Airway epithelial cell (primary cell): ENCODE measurements around the gene SLC6A8. TPM values are rescaled to one million over a fixed set of nuclear protein-coding genes. Genes with fewer than 3 reads are reported as not detected.

ENCODE experiments used
- total RNA-seq: library from RNA; depleted of rRNA; stranded (reverse); fragments of >200 nt; gene quantifications from 2 replicates; pipeline ENCODE4 v1.2.3, GENCODE V29; 2015

The SLC6A8 gene
- total RNA-seq = 47.9 and 56.6 TPM in 2 replicates

DNA sequence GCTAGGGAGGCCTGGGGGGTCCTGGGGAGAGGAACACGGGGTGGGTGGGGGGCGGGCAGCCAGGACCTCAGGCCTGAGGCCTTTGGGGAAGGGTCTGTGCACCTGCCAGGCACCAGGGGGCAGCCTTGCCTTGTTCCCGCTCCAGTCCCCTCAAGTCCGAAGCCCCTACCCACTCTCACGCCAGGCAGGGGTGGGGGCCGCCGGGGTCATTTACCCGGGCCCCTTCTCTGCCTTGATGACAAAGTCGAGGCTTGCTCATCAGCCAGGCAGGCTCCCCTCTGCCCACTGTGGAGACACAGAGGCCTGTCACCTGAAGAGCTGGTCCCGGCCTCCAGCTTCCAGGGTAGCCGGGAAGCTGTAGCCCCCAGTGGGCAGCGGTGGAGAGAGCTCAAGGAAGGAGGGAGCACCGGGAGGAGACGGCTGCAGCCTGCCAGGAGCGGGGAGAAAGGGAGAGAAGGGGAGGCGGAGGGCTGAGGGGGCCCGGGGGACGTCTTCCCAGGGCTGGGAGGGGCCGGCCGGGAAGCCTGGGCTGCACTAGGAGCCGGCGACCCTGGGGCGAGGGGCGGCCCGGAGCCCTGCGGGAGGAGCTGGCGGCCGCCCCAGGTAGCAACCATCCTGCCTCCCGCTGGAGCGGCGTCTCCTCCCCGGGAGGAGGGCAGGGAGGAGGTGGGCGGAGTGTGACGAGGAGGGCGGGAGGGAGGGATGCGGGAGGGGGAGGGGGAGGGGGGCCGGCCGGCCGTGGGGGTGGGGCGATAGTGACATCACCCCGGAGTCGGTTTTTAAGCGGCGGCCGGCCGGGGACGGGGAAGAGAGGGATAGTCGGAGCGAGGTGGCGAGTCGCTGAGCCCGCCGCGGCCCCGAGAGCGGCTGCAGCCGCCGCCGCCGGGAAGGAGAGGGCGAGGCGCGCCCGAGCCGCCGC is at the start of gene SLC6A8:
TSS of gene SLC6A8 (plus strand) at position 806 of the 919 bp plus-strand sequence. CDS start 649 bp downstream, outside the sequence.

DNA sequence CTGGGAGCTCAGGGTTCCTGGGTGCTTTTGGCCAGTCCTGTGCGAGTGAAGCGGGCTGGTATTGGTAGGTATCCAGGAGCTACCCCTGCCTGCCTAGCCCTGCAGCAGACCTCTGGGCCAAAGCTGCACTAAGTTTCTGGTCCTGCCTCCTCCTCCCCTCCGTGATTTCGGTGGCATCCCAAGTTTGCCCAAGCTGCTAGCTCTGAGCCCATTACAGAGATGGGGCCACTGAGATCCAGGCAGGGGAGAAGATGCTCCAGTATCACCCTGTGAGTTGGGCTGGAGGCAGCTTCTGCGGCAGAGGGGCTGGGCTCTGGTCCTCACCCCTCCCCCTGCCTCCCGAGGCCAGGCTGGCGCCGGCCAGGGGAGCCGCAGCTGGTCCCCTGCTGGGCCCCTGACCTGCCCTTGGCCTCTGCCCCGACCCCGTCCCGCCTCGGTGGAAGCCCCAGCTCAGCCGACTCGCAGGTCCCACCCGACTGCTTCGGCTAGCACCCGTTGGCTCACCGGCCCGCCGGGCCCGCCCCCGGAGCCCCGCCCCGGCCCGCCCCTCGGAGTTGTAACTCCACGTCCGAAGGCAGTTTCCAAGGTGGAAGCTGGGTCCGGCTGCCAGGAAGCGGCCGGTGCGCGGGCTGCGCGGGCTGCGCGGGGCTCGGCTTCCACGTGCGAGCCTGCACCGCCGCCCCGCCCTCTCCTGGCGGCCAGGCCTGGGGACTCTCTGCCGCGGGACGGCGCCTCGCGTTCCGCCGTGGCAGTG is 40.9 kb upstream of the SLC6A8 start, which contains the start of gene DUSP9:
TSS of gene DUSP9 (plus strand) at position 584 of the 754 bp plus-strand sequence. CDS start 751 bp downstream, outside the sequence.

DNA sequence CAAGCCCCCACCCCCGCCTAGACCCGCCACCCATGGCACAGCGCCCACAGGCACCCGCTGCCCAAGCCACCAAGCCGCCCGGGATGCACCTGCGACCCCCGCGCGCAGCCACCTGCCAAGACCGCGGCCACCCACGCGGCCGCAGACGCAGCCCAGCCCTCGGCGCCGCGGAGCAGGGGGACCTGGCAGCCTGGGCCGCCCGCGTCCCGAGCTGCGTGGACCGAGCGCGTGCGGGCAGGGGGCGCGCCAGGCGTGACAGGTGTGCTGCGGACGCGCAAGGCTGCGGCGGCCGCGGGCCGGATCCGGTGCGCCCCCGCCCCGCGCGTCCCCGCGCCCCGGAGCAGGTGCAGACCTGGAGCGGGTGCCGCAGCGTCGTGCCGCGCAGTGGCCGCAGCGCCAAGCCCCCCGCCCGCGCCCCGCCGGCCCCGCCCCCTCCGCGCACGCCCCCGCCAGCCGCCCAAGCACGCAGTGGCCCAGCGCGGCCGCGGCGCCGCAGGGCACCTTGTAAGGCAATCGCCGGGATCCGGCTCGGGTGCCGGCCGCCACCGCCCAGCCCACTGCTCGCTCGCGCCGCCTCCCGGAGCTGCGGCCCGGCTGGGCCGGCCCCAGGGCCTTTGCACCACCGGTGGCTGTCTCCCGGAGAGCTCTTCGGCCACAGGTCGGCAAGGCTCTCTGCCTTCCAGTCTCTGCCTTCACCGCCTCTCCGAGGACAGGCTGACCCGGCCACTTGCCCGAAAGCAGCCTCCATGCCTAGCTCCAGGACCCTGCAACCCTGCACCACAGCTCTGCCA is 14.1 kb upstream of the SLC6A8 start, which contains the start of gene PNCK:
TSS of gene PNCK (minus strand) at position 386 of the 791 bp plus-strand sequence. CDS start 737 bp downstream, outside the sequence.

DNA sequence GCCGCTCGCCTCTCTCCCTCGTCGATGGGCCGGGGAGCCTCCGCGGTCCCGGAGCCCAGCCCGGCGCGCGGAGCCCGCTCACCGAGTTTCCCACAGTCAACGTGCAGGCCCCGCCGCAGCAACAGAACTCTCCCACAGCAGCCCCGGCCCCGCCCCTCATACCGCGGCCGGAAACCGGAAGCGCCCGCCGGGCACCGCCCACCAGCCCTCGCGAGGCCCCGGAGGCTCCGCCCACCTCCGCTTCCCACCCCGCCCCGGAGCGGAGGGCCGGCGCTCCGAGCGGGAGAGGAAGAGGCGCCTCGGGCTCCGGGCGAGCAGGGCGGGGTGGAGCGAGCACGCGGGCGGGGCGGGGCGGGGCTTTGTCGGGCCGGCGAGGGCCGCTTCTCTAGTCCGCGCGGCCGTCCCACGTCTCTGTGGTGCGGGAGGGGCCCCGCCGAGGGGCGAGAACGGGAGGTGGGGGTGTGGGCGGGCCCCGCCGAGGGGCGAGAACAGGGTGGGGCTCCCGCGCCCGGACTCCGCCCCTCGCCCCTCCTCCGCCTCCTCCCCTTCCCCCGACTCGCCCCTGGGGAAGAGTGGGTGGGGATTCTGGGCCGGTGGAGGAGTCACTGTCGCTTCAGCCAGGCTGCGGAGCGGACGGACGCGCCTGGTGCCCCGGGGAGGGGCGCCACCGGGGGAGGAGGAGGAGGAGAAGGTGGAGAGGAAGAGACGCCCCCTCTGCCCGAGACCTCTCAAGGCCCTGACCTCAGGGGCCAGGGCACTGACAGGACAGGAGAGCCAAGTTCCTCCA is 36.7 kb downstream of the SLC6A8 start, which contains the start of the genes ABCD1 and BCAP31:
TSS of gene ABCD1 (plus strand) at position 605 of the 787 bp plus-strand sequence. CDS start 411 bp downstream, outside the sequence.
TSS of gene BCAP31 (minus strand) at position 136 of the 787 bp plus-strand sequence. CDS start 1,143 bp downstream, outside the sequence.

Other genes with a start within 250 kb of the SLC6A8 start
- 0.33 and 1.4 TPM in 2 replicates for gene TREX2, start 241.9 kb upstream of the SLC6A8 start, total RNA-seq
- 22.4 and 43.3 TPM in 2 replicates for gene HAUS7, start 217.3 kb upstream of the SLC6A8 start, total RNA-seq
- gene BGN, start 192.9 kb upstream of the SLC6A8 start, total RNA-seq = 0.56 TPM in 1 of 2 replicates, not detected in the other
- not detected in 2 replicates for gene ATP2B3, start 170.3 kb upstream of the SLC6A8 start, total RNA-seq
- gene CCNQ, start 88.8 kb upstream of the SLC6A8 start, total RNA-seq = 34.4 and 50.3 TPM in 2 replicates
- gene DUSP9, start 40.7 kb upstream of the SLC6A8 start, total RNA-seq = 5.4 and 5.9 TPM in 2 replicates
- 1.2 and 1.5 TPM in 2 replicates for gene PNCK, start 14.1 kb upstream of the SLC6A8 start, total RNA-seq
- gene BCAP31, start 36.5 kb downstream of the SLC6A8 start, total RNA-seq = 164 and 185 TPM in 2 replicates
- 3.3 and 4.5 TPM in 2 replicates for gene ABCD1, start 36.9 kb downstream of the SLC6A8 start, total RNA-seq
- gene PLXNB3, start 76.3 kb downstream of the SLC6A8 start, total RNA-seq = 7.3 and 9.0 TPM in 2 replicates
- 0.07 TPM in 1 of 2 replicates, not detected in the other for gene SRPK3, start 93.1 kb downstream of the SLC6A8 start, total RNA-seq
- gene IDH3G, start 106.4 kb downstream of the SLC6A8 start, total RNA-seq = 65.0 and 70.2 TPM in 2 replicates
- gene SSR4, start 106.7 kb downstream of the SLC6A8 start, total RNA-seq = 129 and 259 TPM in 2 replicates
- 0.14 TPM in 1 of 2 replicates, not detected in the other for gene PDZD4, start 142.6 kb downstream of the SLC6A8 start, total RNA-seq
- gene L1CAM, start 198.2 kb downstream of the SLC6A8 start, total RNA-seq = 1.3 and 1.6 TPM in 2 replicates
- not detected in 2 replicates for gene AVPR2, start 216.7 kb downstream of the SLC6A8 start, total RNA-seq
- gene ARHGAP4, start 238.3 kb downstream of the SLC6A8 start, total RNA-seq = 1.2 and 7.0 TPM in 2 replicates
- gene NAA10, start 247.1 kb downstream of the SLC6A8 start, total RNA-seq = 149 and 176 TPM in 2 replicates